KOPT-K1 (cell line): ENCODE results near the gene EDARADD.

Experiments
- H3K27ac ChIP-seq: fragments of 200-600 bp; sonication (generic); 2 replicates; pipeline ENCODE4 v1.5.1; 2016; ENCODE audit warnings: antibody characterized with exemption, mild to moderate bottlenecking, low read depth, low read length; ENCODE audit not compliant: poor library complexity, severe bottlenecking
- H3K36me3 ChIP-seq: fragments of 200-600 bp; sonication (generic); 2 replicates; pipeline ENCODE4 v1.5.1; 2017; ENCODE audit warnings: antibody characterized with exemption, mild to moderate bottlenecking, low read length, moderate library complexity; ENCODE audit not compliant: insufficient read depth
- H3K9me3 ChIP-seq: fragments of 200-600 bp; sonication (generic); 2 replicates; pipeline ENCODE4 v1.5.1; 2017; ENCODE audit warnings: antibody characterized with exemption, low read length, mild to moderate bottlenecking; ENCODE audit not compliant: insufficient read depth, poor library complexity, severe bottlenecking

The EDARADD gene

DNA sequence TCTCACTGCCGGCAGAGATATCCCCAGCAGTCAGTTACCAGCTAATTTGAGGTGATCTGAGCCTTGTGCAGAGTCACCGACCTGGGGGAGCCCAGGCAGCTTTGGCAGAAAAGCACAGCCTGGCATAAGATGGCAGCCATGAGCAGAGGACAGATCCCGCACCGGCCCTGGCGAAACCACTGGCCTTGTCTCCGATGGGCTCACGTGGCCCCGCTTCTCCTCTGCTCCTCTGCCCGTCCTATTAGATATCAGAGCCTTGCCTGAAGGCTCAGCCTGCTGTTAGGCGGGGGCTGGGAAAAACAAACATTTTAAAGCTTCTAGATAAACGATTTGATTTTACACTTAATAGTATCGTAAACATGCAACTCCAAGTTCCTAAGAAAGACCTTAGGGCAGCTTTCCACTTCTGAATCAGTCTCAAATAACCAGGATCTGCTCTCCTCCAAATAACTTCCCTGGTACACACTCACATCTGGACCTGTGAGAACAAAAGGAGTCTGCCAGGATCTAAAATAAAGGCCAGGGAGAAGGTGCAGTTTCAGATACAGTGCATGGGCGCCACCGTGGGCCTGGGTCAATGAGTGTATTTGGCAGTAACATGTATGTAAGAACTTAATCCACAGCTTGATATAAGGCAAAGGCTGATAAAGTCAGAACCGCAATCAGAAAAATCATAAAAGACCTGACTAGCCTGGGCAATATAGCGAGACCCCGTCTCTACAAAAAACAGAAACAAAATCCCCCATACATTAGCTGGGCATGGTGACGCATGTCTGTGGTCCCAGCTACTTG is 10.0 kb downstream of the EDARADD start:
- H3K27ac ChIP-seq, result no peak overlapping the region
- no peaks in the 10 kb centered on the region for H3K9me3 ChIP-seq
- H3K36me3 ChIP-seq, result no peaks in the 10 kb centered on the region

DNA sequence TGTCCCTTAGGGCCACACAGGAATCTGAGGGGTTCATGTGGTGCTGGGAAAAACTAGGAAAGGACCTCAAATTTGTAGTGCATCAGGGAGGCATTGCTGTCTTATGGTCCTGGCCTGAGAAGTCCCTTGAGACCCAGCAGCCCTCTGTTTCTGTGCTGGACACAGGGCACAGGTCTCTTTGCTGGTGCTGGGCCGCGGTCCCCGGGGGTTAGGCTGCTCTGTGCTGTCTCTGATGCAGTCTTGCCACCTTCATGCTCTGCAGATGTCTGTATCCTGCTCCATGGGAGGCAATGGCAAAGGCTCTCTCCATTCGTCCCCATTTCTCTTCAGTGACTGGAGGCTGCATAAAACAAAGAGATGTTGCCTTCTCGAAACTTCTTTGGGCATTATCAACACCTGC is 13.0 kb downstream of the EDARADD start:
- Histone ChIP-seq H3K9me3 (no peaks in the 10 kb centered on the region), H3K36me3 (no peaks in the 10 kb centered on the region), H3K27ac (no peak overlapping the region)

DNA sequence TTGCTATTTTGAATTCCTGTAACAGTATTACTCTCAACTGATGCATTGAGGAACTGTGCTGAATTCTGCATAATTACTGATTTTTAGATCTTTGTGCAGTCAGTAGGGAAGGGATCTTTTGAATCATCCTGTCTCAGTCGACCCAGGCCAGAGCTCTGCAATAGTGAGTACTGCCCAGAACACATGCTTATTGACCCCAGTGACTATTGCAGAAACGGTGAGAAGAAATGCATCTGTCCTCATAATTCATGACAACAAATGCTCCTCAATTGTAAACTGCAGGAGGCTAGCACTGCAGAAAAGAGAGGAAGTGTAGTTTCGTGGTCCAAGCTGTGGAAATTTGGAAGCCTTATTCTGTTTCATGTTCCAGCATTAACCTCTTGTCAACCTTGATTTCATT is 19.6 kb downstream of the EDARADD start:
- Histone ChIP-seq H3K27ac (no peak overlapping the region), H3K36me3 (no peaks in the 10 kb centered on the region), H3K9me3 (no peaks in the 10 kb centered on the region)

DNA sequence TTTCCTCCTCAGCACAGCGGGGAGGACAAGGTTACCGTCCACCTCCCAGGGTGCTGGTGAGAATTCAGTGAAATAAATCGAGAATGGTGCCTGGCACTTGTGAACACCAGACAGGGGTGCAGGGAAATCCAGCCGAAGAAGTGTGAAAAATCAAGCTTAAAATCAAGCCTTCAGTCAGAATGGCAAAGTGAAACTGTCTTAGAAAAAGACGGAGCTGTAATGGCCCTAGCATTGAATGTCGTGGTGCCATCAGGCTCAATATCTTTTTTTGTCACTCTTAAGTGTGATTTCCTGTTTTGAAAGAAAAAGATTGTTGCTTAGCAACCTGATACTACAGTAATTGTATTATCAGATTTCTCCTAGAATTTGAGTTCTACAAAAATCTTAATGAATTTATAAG is 22.1 kb downstream of the EDARADD start:
- Histone ChIP-seq H3K27ac (no peak overlapping the region), H3K9me3 (no peaks in the 10 kb centered on the region), H3K36me3 (no peaks in the 10 kb centered on the region)

DNA sequence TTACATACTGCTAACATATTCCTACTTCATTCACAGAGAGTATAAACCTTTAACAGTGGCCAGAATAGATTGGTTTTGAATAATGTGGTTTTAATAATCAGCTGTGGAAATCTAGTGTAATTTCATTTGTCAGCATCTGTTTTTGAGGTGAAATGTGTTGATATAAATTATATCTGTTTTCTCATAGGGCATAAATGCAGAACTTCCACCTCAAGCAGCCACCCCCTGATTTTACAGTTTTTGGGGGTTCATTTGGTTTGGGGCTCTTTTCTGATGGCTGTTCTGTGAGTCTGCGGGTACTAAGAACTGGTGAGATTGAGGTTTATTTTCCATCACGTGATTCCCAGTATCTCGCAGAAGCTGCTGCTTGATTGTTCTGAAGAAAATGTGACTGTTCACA is 23.2 kb downstream of the EDARADD start:
- no peak overlapping the region for H3K27ac ChIP-seq
- H3K9me3 ChIP-seq, result no peaks in the 10 kb centered on the region
- no peaks in the 10 kb centered on the region for H3K36me3 ChIP-seq

DNA sequence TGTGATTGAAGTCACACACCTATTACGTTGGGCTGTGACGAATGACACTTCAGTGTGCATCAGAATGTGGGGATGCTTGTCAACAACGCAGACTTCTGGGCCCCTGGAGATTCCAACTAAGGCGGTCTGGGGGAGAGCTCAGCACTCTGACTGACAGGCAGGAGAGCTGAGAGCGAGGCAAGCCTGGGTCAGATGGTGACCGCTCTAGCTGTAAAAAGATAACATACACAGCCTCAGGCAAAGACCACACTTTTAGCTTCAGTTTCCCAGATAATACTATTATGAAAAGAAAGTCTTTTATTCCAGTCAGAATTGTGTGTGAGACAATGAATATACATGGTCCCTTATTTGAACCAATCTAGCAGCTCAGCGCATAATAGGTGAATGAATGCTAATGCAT is 25.4 kb downstream of the EDARADD start:
- no peaks in the 10 kb centered on the region for H3K36me3 ChIP-seq
- H3K27ac ChIP-seq, result no peak overlapping the region
- no peaks in the 10 kb centered on the region for H3K9me3 ChIP-seq

DNA sequence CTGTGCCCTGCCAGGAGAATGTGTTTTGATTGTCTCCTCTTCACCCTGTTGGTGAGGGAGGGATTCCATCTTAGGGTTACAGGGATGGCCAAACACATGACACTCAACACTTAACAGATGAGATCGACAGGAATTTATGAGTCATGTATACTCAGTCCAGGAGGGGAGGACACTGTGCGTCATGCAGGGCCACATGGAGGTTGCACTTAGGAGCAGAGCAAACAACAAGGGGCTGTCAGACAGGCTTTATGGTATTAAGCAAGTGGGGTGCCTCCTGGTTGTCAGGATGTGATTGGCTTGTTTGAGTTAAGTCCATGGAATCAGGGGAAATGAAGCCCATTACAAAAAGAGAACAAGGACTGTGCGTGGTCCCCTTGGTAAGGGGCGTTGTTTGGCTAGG is 26.9 kb downstream of the EDARADD start:
- Histone ChIP-seq H3K36me3 (no peaks in the 10 kb centered on the region), H3K27ac (no peak overlapping the region), H3K9me3 (no peaks in the 10 kb centered on the region)

DNA sequence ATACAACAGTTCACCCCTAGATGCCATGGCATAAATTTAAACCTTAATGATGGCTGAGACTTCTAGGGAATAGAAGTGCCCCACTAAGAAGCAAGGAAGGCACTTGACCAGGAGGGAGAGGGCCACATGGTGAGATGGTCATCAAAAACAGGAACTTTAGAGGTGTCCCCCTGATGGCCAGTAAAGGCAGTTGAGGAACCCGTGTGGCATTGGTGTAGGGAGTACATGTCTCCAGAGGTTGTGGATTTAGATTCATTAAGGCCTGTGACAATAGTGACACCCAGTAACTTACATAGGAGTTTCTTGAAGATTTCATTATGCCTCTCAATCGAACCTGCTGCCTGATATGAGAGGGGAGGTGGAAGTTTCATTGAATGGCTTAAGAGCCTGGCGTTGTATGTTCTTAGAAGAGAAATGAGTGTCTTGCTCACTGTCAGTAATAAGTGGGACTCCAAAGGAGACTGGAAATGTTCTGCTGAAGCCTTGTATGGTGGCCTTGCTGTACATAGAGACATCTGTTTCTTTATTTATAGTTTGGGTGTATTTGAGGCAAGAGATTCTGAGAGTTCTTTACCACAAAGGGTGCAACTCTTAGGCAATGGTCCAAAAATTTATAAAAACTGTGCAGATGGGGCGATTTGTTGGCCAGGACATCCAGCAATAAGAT is 27.9 kb downstream of the EDARADD start:
- Histone ChIP-seq H3K27ac (no peak overlapping the region), H3K36me3 (no peaks in the 10 kb centered on the region), H3K9me3 (no peaks in the 10 kb centered on the region)

DNA sequence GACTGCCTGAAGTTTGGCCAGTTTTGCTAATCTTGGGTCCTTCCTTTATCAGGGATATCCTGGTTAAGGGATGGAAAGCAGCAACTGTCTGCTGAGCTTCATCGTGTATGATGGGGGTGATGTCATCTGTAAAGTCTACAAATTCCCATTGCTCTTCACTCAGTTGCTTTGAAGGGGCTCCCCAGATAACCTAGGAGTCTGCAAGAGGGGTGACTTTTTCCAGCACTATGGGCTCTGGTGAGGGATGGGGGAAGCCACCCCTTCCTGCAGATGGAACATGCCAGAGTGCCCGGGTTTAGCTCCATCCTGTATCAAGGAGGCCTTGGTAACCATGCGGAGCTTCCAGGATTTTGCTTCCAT is 28.4 kb downstream of the EDARADD start:
- Histone ChIP-seq H3K27ac (no peak overlapping the region), H3K9me3 (no peaks in the 10 kb centered on the region), H3K36me3 (no peaks in the 10 kb centered on the region)

DNA sequence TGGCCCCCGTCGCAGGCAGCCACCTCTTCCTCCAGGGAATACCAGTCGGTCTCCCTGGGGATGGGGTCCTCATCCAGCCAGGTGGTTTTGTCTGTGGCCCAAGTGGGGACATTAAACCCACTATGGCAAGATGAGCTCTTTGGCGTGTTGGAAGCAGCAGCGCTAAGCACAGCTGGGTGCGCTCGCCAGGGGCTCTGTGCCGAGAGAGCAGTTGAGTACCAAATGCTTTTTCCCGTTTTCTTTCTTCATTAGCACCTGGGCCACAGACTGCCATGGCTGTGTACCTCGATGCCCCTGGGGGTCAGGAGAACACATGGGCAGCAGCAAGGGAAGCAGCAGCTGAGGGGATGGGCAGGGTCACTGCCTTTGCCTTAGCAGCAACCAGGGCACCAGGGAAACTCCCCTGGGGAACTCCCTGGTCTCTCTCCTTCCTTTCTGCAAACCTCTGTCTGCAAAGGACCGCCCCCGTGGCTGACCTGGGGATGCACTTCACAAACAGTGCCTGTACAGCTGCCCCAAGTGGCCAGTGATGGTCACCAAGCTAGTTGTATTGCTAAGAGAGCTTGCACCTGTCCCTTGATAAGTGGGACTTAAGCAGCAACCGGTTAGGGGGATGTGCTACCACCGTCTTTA is 31.1 kb downstream of the EDARADD start:
- Histone ChIP-seq H3K9me3 (no peaks in the 10 kb centered on the region), H3K36me3 (no peaks in the 10 kb centered on the region), H3K27ac (no peak overlapping the region)

DNA sequence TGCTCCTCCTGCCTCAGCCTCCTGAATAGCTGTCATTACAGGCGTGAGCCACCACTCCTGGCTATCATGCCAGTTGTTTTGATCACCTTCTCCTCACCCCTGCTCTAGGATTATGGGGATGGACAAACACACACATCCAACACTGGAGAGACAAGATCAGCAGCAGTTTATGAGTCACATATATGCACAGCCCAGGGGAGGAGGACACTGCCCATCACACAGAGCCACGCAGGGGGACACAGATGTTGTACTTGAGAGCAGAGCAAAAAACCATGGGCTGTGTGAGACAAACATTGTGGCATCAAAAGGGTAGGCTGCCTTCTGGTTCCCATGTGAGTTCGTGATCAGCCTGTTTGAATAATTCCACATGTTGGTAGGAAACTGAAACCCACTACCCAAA is 32.1 kb downstream of the EDARADD start:
- H3K9me3 ChIP-seq, result no peaks in the 10 kb centered on the region
- H3K27ac ChIP-seq, result no peak overlapping the region
- H3K36me3 ChIP-seq, result no peaks in the 10 kb centered on the region

DNA sequence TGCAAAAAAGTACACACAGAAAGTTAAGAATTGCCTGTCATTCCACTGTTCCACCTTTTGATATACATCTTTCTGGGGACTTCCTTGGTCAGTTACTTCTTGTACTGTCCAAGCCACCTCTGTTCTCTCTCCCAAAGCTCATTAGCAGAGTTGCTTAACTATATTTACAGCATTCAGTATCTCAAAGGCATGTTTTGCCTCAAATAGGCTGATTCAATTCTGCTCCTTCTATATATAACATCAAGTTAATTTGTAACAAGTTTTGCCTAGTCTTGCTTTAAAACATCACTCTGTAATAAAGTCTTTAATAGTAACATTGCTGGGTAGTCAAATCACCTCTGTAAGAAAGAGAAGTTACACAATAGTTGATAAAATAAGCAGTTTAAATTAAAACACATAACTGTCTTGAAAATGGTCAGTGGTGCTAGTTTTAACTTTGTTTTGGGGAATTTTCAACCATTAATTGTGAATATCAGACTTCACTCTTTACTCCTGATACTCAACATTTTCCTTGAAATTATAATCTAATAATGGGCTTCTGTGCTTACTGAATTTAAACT is 35.7 kb downstream of the EDARADD start:
- Histone ChIP-seq H3K27ac (no peak overlapping the region), H3K36me3 (no peaks in the 10 kb centered on the region), H3K9me3 (no peaks in the 10 kb centered on the region)

DNA sequence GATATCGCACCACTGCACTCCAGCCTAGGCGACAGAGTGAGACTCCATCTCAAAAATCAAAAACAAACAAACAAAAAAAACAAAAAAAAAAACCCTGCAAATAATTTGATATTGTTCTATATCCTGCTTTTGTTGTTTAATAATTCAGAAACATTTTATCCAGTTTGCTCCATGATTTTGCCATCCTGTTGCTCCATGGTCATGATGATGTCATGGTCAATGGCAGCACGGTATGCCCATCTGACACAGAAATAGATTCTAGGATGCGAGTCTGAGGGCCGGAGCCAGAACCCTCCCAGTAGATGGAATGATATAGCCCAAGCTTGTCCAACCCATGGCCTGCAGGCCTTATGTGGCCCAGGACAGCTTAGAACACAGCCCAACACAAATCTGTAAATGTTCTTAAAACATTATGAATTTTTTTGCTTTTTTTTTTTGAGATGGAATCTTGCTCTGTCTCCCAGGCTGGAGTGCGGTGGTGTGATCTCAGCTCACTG is 39.8 kb downstream of the EDARADD start:
- H3K36me3 ChIP-seq, result no peaks in the 10 kb centered on the region
- no peaks in the 10 kb centered on the region for H3K9me3 ChIP-seq
- H3K27ac ChIP-seq, result no peak overlapping the region

DNA sequence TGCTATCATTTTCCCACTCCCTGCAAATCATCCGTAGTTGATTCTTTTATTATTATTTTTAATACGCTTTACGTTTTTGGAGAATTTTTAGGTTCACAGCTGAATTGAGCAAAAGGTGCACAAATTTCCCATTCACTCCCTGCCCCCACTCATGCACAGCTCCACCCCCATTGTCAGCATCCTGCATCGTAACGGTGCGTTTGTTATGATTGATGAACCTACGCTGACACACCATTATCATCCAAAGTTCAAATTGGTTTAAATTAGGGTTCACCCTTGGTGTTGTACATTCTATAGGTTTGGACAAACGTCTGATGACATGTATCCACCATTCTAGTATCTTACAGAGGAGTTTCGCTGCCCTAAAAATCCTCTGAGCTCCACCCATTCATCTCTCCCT is 44.5 kb downstream of the EDARADD start:
- no peaks in the 10 kb centered on the region for H3K36me3 ChIP-seq
- H3K27ac ChIP-seq, result no peak overlapping the region

DNA sequence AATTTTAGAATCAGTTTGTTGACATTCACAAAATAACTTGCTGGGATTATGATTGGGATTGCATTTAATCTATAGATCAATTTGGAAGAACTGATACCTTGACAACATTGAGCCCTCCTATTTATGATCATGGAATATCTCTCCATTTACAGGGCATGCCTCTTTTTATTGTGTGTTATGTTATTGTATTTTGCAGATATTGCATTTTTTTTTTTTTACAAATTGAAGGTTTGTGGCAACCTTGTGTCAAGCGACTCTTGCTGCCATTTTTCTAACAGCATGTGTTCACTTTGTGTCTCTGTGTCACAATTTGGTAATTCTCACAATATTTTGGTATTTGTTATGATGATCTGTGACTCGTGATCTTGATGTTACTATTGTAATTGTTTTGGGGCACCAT is 46.3 kb downstream of the EDARADD start:
- no peaks in the 10 kb centered on the region for H3K36me3 ChIP-seq
- no peaks in the 10 kb centered on the region for H3K9me3 ChIP-seq
- H3K27ac ChIP-seq, result no peak overlapping the region

More for the DNA sequence above, 44.5 kb downstream of the EDARADD start:
- no peaks in the 10 kb centered on the region for H3K9me3 ChIP-seq
